NOMO-1 treated with DMSO at 0.1 percent for 48 hours (cell line): Measurements from ENCODE around the gene PRDM15.

Source experiments
- DNase-seq: peaks from one replicate; lab custom pipeline; 2025; ENCODE audit not compliant: unreplicated experiment; lab: John Stamatoyannopoulos, UW

PRDM15 gene

DNA sequence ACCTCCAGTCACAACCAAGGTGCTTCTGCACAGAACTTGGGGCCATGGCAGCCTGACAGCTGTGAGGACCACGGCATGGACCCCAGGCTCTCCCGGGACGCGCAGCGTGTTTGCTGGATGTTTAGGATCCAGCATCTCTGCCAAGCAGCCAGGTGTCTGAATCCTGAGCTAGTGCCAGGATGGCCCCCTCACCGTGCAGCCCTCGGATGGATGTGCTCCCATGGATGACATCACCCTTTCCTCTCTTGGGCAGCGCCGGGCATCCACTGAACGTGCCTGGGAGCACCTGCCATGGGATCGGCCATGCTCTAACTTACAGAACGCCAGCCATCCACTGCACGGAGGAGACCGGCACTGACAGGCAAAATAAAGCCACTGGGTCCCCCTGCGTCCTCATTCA is 53.9 kb downstream of the PRDM15 start:
- DNase-seq: no peak

GRCh38 chr21:41824466-41825207 is 54.5 kb downstream of the PRDM15 start:
- DNase-seq: no peak

DNA sequence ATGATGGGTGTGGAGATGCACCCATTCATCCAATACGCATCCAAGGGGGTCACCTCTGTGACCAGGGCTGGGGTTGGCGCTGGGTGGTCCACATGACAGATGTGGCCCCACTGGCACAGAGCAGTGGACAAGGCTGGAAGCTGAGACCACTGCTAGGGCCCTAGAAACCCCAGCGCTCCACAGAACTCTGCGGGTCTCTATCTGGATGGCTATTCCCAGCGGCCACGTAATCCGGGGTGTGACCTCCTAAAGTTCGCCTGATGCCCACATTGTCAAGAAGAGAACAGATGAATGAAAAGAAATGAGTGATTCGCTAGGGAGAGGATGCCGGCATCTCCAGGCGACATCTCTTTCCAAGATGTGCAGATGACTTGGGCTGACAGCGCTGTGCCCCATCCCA is 55.2 kb downstream of the PRDM15 start:
- no peak for DNase-seq

DNA sequence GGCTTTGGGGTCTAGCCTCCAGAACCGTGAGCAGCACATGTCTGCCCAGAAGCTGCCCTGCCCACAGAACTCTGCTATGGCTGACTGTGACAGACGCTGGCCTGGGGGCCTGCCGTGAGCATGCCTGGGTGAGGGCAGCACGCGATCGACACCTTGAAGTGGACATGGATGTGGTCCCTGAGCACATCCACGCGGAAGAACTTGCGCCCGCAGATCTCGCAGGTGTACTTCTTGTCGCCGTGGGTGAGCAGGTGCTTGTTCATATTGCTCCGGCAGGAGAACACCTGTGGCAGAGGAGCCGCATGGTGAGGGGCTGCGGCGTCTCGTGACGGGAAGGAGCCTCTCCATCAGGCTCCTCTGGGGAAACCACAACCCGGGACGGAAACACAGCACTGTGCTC is 56.0 kb downstream of the PRDM15 start:
- no peak for DNase-seq

GRCh38 chr21:41821756-41822431 is 57.2 kb downstream of the PRDM15 start:
- no peak for DNase-seq

GRCh38 chr21:41821081-41821755 is 57.9 kb downstream of the PRDM15 start:
- no peak for DNase-seq

DNA sequence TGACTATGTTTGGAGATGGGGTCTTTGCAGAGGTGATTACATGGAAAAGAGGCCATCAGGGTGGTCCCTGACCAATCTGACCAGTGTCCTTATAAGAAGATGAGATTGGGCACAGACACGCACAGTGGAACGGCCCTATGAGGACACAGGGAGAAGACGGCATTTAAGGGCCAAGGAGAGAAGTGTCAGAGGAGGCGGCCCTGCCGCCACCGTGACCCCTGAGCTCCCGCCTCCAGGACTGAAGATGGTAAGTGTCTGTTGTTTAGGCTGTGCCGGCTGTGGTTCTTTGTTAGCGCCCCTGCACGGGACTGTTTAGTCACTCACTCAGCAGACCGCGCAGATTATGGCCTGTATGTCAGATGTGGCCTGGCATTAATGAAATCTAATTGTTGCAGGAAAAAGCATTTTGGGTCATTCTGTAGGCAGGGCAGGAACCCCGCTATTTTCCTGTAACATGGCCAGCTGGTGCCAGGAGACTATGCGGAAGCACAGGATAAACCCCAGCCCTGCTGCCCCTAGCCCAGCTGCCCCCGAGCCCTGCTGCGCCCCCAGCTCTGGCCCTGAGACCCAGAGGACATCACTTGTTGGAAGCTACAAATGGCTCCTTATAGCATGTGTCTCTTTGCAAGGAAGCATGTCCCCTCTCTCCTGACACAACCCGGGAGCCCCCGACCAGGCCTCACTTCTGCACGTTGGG is 58.6 kb downstream of the PRDM15 start:
- DNase-seq: no peak

GRCh38 chr21:41819856-41820281 is 59.3 kb downstream of the PRDM15 start:
- no peak for DNase-seq

DNA sequence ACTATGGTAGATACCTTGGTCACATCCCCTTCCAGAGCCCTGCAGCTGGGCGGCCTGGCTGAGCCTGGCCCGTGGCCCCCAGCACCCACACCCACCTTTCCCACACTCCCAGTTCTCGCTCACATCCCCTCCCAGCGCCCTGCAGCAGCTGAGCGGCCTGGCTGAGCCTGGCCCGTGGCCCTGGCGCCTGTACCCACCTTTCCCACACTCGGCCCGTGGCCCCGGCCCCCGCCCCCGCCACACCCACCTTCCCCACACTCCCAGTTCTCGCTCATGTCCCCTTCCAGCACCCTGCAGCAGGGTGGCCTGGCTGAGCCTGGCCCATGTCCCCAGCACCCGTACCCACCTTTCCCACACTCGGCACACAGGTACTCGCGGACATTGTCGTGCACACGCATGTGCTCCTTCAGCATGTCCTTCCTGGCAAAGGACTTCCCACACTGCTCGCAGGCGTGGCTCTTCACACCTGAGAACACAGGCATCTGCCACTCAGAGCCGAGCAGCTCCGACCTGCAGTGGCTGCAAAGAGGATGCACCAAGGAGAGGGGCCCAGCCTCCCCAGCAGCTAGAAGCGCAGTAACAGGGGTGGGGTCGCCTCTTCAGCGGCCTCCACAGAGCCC is 59.8 kb downstream of the PRDM15 start:
- DNase-seq: no peak

- no peak for DNase-seq
Measured at GRCh38 chr21:41817877-41818855, 61.0 kb downstream of the PRDM15 start.

- peak; percentile 19 for DNase-seq
Measured at GRCh38 chr21:41817228-41817627, 61.9 kb downstream of the PRDM15 start.

DNA sequence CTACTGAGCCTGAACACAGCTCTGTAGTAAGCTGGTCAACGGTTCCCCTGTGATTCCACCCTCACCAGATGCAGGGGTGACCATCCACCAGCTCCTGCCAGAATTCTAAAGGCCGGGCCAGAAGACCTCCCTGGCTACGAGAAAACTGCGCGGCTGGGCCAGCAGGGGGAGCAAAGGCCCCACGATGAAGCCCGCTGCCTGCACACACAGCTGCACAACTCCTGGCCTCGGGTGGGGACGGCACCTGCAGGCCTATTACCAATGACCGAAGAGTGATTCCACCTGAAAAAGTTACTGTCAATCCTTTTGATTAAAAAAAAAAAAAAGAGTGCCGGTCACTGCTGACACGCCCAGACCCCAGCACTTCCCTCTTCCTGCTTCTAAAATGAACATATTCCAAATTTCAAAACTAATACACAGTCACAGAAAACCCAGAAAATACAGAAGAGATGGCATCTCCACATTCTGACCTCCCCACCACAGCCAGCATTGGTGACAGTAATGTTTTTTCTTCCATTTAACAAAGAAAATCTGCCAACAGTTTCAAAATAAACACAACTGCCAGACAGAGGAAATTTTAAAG is 62.5 kb downstream of the PRDM15 start:
- DNase-seq: peak; percentile 9

GRCh38 chr21:41815652-41816582 is 63.2 kb downstream of the PRDM15 start:
- no peak for DNase-seq

GRCh38 chr21:41813226-41813625 is 65.9 kb downstream of the PRDM15 start:
- no peak for DNase-seq

- DNase-seq: no peak
Measured at GRCh38 chr21:41812679-41813078, 66.5 kb downstream of the PRDM15 start.

DNA sequence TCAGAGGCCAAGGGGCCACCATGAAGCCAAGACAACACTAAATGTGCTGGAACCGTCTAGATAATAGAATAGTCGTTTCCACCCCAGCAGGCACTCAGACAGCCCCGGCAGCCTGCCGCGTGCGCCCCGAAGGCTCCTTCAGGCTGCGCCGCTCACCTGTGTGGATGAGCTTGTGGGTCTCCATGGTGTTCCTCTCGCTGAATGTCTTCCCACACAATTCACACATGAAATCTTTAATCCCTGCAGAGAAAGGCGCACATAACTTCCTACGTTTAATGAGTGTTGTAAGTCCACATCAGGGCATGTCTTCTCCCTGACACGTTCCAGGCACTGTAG is 68.6 kb downstream of the PRDM15 start:
- no peak for DNase-seq

DNA sequence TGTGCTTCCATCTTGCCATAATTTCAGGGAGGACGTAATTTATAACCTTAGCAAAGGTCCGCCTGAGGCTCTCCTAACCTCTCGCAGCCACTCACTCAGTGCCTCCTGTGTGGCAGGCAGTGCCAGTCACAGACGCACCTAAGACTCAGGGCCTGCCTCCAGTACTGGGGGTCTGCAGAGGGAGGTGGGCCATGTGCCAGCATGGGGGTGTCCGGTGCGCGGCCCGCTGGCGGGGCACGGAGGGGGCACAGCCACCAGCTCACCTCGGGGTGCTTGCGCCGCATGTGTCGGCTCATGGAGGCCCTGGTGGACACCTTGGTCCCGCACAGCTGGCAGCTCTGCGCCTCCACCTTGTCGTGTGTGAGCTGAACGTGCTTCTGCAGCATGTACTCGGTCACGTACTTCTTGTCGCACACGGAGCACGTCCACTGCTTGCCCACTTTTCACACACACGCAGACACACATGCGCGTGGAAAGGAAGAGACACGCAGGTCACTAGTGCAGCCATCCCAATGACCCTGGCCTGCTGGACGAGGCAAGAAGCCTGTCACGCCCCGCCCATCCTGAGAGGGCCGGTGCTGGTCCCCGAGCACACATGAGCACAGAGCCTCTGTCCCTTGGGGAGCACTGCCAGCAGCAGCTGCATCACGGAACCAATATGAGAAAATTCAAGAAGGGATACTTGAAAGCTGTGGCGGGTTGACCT is 69.1 kb downstream of the PRDM15 start:
- no peak for DNase-seq

DNA sequence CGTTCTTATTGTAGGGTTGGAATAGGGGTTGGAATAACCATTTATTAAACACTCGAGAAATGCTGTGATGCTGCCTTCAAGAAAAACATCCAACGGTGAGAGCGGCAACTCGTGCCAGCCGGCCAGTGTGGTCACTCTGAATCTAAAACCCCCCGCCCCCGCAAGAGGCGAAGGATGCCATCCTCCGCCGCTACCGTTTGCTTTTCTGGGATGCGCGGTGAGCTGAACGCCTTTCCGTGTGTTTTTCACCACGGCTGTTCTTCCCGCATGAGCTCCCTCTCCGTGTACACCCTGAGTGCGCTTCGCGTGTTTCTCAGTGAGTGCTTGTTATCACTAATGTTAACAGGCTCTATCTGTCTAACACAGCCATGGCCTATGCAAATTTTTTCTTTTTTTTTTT is 70.3 kb downstream of the PRDM15 start:
- DNase-seq: no peak
